B cell (primary cell): Measurements from ENCODE around the gene P2RY10. TPM values are rescaled to one million over a fixed set of nuclear protein-coding genes. Genes with fewer than 3 reads are reported as not detected.

Experiments
- ATAC-seq: fragments of 200-7000 bp; cut with Tn5 transposase; one replicate; pipeline ENCODE4 v1.10.0; 2021; ENCODE audit warnings: low read depth, mild to moderate bottlenecking, moderate number of reproducible peaks, moderate library complexity
- CTCF ChIA-PET: fragments of 350-600 bp; sonication (Branson Sonifier 250); formaldehyde crosslinking; loops from one replicate; lab custom pipeline; 2021; ENCODE audit warnings: antibody characterized with exemption, inconsistent platforms; lab: Charles Lee
- POLR2A ChIA-PET: fragments of 350-600 bp; sonication (Branson Sonifier 250); formaldehyde crosslinking; loops from one replicate; lab custom pipeline; 2021; ENCODE audit warnings: antibody characterized with exemption; lab: Charles Lee
- DNase-seq: peaks from one replicate; pipeline ENCODE4 v3.0.0; 2013
- H2AFZ ChIP-seq: 2 replicates; pipeline ENCODE4 v1.6.1; 2012; ENCODE audit warnings: mild to moderate bottlenecking, low read depth, low read length; ENCODE audit not compliant: insufficient read depth, poor library complexity, severe bottlenecking
- H3K27ac ChIP-seq, 2 donors: 1 replicate in 1 of 2; 2 replicates in 1 of 2; pipeline ENCODE4 v1.5.1; 2012 to 2013; ENCODE audit warnings: low read length in 2 of 2, mild to moderate bottlenecking in 2 of 2, moderate library complexity in 1 of 2
- H3K27me3 ChIP-seq, 4 experiments: fragments of 200-600 bp in 1 of 4; sonication (generic) in 1 of 4; replicated peaks in 1 of 4; 1 replicate in 2 of 4; 2 replicates in 2 of 4; pipeline versions ENCODE4 v1.6.1 to v1.7.0; 2013 to 2016; ENCODE audit warnings: low read length in 3 of 4, mild to moderate bottlenecking in 2 of 4, mixed read lengths in 1 of 4, moderate library complexity in 1 of 4; ENCODE audit not compliant: insufficient read depth in 4 of 4, control insufficient read depth in 3 of 4; ENCODE audit errors: control extremely low read depth in 1 of 4
- H3K36me3 ChIP-seq, 2 experiments: replicated peaks in 1 of 2; 1 replicate in 1 of 2; 2 replicates in 1 of 2; pipeline versions ENCODE4 v1.6.1 to v1.7.1; 2013; ENCODE audit warnings: low read length in 1 of 2; ENCODE audit not compliant: insufficient read depth in 2 of 2, control insufficient read depth in 1 of 2; ENCODE audit errors: control extremely low read depth in 1 of 2, extremely low read depth in 1 of 2
- H3K4me1 ChIP-seq, 2 donors: fragments of 200-600 bp in 1 of 2; sonication (generic) in 1 of 2; 1 replicate in 1 of 2; 2 replicates in 1 of 2; pipeline versions ENCODE4 v1.5.1 to v1.6.1; 2013 to 2017; ENCODE audit warnings: low read length in 2 of 2; ENCODE audit not compliant: control insufficient read depth in 2 of 2, insufficient read depth in 2 of 2
- H3K4me2 ChIP-seq: replicated peaks from 2 replicates; pipeline ENCODE3; 2012; ENCODE audit warnings: mild to moderate bottlenecking, low read depth, low read length; ENCODE audit not compliant: poor library complexity, severe bottlenecking
- H3K4me3 ChIP-seq, 5 experiments: fragments of 200-600 bp in 1 of 5; sonication (generic) in 1 of 5; 1 replicate in 3 of 5; 2 replicates in 2 of 5; pipeline versions ENCODE4 v1.5.1 to v1.7.0; 2011 to 2016; ENCODE audit warnings: low read length in 4 of 5, mild to moderate bottlenecking in 4 of 5, low read depth in 2 of 5, control low read depth in 1 of 5, moderate library complexity in 1 of 5; ENCODE audit not compliant: insufficient read depth in 1 of 5; ENCODE audit errors: control extremely low read depth in 1 of 5, extremely low read depth in 1 of 5
- H3K79me2 ChIP-seq: fragments of 200-600 bp; sonication (generic); one replicate; pipeline ENCODE4 v1.6.0; 2016; ENCODE audit warnings: low read length; ENCODE audit not compliant: control insufficient read depth, insufficient read depth
- H3K9ac ChIP-seq: fragments of 200-600 bp; sonication (generic); 2 replicates; pipeline ENCODE4 v1.6.1; 2017; ENCODE audit warnings: mild to moderate bottlenecking, low read length, moderate library complexity
- H3K9me3 ChIP-seq, 3 donors: one replicate each; pipeline versions ENCODE4 v1.6.1 to v1.7.1; 2013; ENCODE audit warnings: low read length in 2 of 3; ENCODE audit not compliant: control insufficient read depth in 2 of 3, insufficient read depth in 1 of 3; ENCODE audit errors: control extremely low read depth in 1 of 3
- H4K20me1 ChIP-seq: 2 replicates; pipeline ENCODE4 v1.6.0; 2012; ENCODE audit warnings: mild to moderate bottlenecking, low read length; ENCODE audit not compliant: insufficient read depth, control insufficient read depth, poor library complexity, severe bottlenecking
- H3K27ac Mint-ChIP-seq: one replicate; pipeline ENCODE4 v1.8.0; 2021; ENCODE audit warnings: mixed read lengths
- H3K27me3 Mint-ChIP-seq: one replicate; pipeline ENCODE4 v1.8.0; 2021; ENCODE audit warnings: mixed read lengths
- H3K4me1 Mint-ChIP-seq: one replicate; pipeline ENCODE4 v1.8.0; 2021; ENCODE audit warnings: mixed read lengths
- H3K4me3 Mint-ChIP-seq: one replicate; pipeline ENCODE4 v1.8.0; 2021; ENCODE audit warnings: mixed read lengths
- H3K9me3 Mint-ChIP-seq: one replicate; pipeline ENCODE4 v1.8.0; 2022; ENCODE audit warnings: mixed read lengths; ENCODE audit not compliant: insufficient read depth
- CTCF ChIP-seq: fragments of 200-600 bp; IDR thresholded peaks from one replicate; pipeline ENCODE4 v1.8.0; 2022; ENCODE audit warnings: antibody characterized with exemption, mild to moderate bottlenecking
- EZH2 ChIP-seq: IDR thresholded peaks from 2 replicates; pipeline ENCODE4 v1.6.1; 2012; ENCODE audit warnings: borderline replicate concordance, low read depth, mild to moderate bottlenecking, moderate library complexity, low read length; ENCODE audit not compliant: insufficient read depth, poor library complexity, severe bottlenecking
- WGBS: methylation state at CpG from one replicate; pipeline ENCODE4 v1.1.5; 2013; ENCODE audit warnings: missing lambda C conversion rate; ENCODE audit not compliant: insufficient coverage; 5-methylcytosine and 5-hydroxymethylcytosine counted together
- intact Hi-C: fragments of 100-400 bp; cut with micrococcal nuclease; formaldehyde crosslinking; loops from one replicate; pipeline ENCODE4 v1.10.0; 2022
- polyA plus RNA-seq: library from polyadenylated mRNA; depleted of rRNA; stranded (reverse); fragments of >200 nt; gene quantifications from 2 replicates; pipeline ENCODE4 v1.2.3, GENCODE V29; 2012
- total RNA-seq, 2 donors: library from RNA; stranded (reverse); fragments of 120-200 nt in 1 of 2; gene quantifications; 1 replicate in 1 of 2; 2 replicates in 1 of 2; pipeline versions ENCODE4 v1.2.3 to v1.2.4, GENCODE V29; 2013 to 2022

The P2RY10 gene
- total and polyA plus RNA-seq, 2 donors (not counting 1 experiment from before 2014, with no cell fraction given): 91.0 to 177 TPM

- no peaks in the 10 kb centered on the region for H3K9me3 ChIP-seq
- DNase-seq: no peak
- Mint-ChIP-seq H3K27ac (peak overlapping the region; percentile 97), H3K4me3 (peak overlapping the region; percentile 99), H3K4me1 (peaks cover 51% of the 10 kb centered on the region), H3K9me3 (no peaks in the 10 kb centered on the region), H3K27me3 (no peaks in the 10 kb centered on the region)
- no peak overlapping the region for H2AFZ ChIP-seq
- peaks cover 69% of the 10 kb centered on the region for H3K79me2 ChIP-seq
- H3K4me1 ChIP-seq: peaks cover 38% of the 10 kb centered on the region in 2 donors
- no peaks in the 10 kb centered on the region for H4K20me1 ChIP-seq
- TF ChIP-seq CTCF (no peak), EZH2 (no peak)
- peak overlapping the region; percentile 68 for H3K4me2 ChIP-seq
- H3K9ac ChIP-seq: peak overlapping the region; percentile 82
- ChIA-PET POLR2A (interaction anchor here (1.1 kb wide), 1 partner anchor 12 kb away, joined by 3 read pairs; no protein-coding TSS in a partner anchor), CTCF (interaction anchor here (0.8 to 1.2 kb wide), 4 partner anchors 11 to 199 kb away, joined by 3 read pairs; no protein-coding TSS in a partner anchor)
- H3K27me3 ChIP-seq: no peaks in the 10 kb centered on the region
- H3K36me3 ChIP-seq: peaks cover 0 to 11% of the 10 kb centered on the region in 2 experiments
- H3K4me3 ChIP-seq: peak overlapping the region; percentile 69 to 98 (median 83)
- no peak for ATAC-seq
- intact Hi-C loops: loop anchor here (5.0 to 10.0 kb wide), 6 partner anchors 59 to 1858 kb away; partner anchors contain the start of genes ATP7A, BRWD3 and CYSLTR1
- H3K27ac ChIP-seq: peak overlapping the region; percentile 87 to 94
- no CpG with 5 or more reads among the region's 1 CpG for WGBS
Observed at GRCh38 chrX:78946178-78946931, 1.2 kb downstream of the P2RY10 start.
